CD14-positive monocyte (primary cell): ENCODE measurements around the gene DNAH7. TPM values are rescaled to one million over a fixed set of nuclear protein-coding genes. Genes with fewer than 3 reads are reported as not detected.

Experiments
- DNase-seq, 3 donors: peaks; one replicate each; pipeline ENCODE4 v3.0.0-alpha.2; 2011 to 2022
- H2AFZ ChIP-seq: 2 replicates; pipeline ENCODE4 v1.6.0; 2012; ENCODE audit warnings: mild to moderate bottlenecking, low read depth, low read length, inconsistent platforms; ENCODE audit not compliant: insufficient read depth, poor library complexity, severe bottlenecking
- H3K27ac ChIP-seq, 2 donors: 1 replicate in 1 of 2; 2 replicates in 1 of 2; pipeline ENCODE4 v1.5.1; 2012 to 2013; ENCODE audit warnings: low read length in 2 of 2, control low read depth in 1 of 2, inconsistent platforms in 1 of 2, low read depth in 1 of 2, mild to moderate bottlenecking in 1 of 2
- H3K27me3 ChIP-seq, 2 donors: one replicate each; pipeline versions ENCODE4 v1.6.0 to v1.6.1; 2011 to 2013; ENCODE audit warnings: low read length in 2 of 2; ENCODE audit not compliant: control insufficient read depth in 2 of 2, insufficient read depth in 2 of 2
- H3K36me3 ChIP-seq, 2 donors: replicated peaks in 1 of 2; 1 replicate in 1 of 2; 2 replicates in 1 of 2; pipeline versions ENCODE4 v1.5.1 to v1.6.1; 2012 to 2013; ENCODE audit warnings: low read length in 2 of 2, control low read depth in 1 of 2, inconsistent platforms in 1 of 2, mild to moderate bottlenecking in 1 of 2; ENCODE audit not compliant: insufficient read depth in 2 of 2, control insufficient read depth in 1 of 2
- H3K4me1 ChIP-seq, 2 donors: 1 replicate in 1 of 2; 2 replicates in 1 of 2; pipeline versions ENCODE4 v1.5.1 to v1.6.1; 2012 to 2013; ENCODE audit warnings: low read length in 2 of 2, control low read depth in 1 of 2, inconsistent platforms in 1 of 2, mild to moderate bottlenecking in 1 of 2, moderate library complexity in 1 of 2; ENCODE audit not compliant: insufficient read depth in 2 of 2, control insufficient read depth in 1 of 2
- H3K4me2 ChIP-seq: replicated peaks from 2 replicates; pipeline ENCODE3; 2012; ENCODE audit warnings: low read length, moderate library complexity, mild to moderate bottlenecking; ENCODE audit not compliant: poor library complexity, severe bottlenecking; ENCODE audit errors: extremely low read depth
- H3K4me3 ChIP-seq, 3 experiments: fragments of 200-600 bp in 1 of 3; sonication (generic) in 1 of 3; replicated peaks in 1 of 3; 1 replicate in 2 of 3; 2 replicates in 1 of 3; pipeline ENCODE4 v1.5.1; 2011 to 2013; ENCODE audit warnings: low read length in 3 of 3, mild to moderate bottlenecking in 3 of 3, control low read depth in 2 of 3, low read depth in 2 of 3, inconsistent platforms in 1 of 3, moderate library complexity in 1 of 3
- H3K79me2 ChIP-seq: 2 replicates; pipeline ENCODE4 v1.6.0; 2012; ENCODE audit warnings: mild to moderate bottlenecking, control low read depth, inconsistent platforms, low read length, moderate library complexity; ENCODE audit not compliant: insufficient read depth
- H3K9ac ChIP-seq: 2 replicates; pipeline ENCODE4 v1.6.0; 2017; ENCODE audit warnings: low read length, mild to moderate bottlenecking; ENCODE audit not compliant: insufficient read depth, poor library complexity, severe bottlenecking
- H3K9me3 ChIP-seq, 2 donors: replicated peaks in 1 of 2; 1 replicate in 1 of 2; 2 replicates in 1 of 2; pipeline versions ENCODE4 v1.5.1 to v1.6.1; 2012 to 2013; ENCODE audit warnings: low read length in 2 of 2, control low read depth in 1 of 2; ENCODE audit not compliant: control insufficient read depth in 1 of 2, insufficient read depth in 1 of 2
- H4K20me1 ChIP-seq: 2 replicates; pipeline ENCODE4 v1.6.0; 2012; ENCODE audit warnings: mild to moderate bottlenecking, low read length, control low read depth, moderate library complexity; ENCODE audit not compliant: insufficient read depth
- H3K27ac Mint-ChIP-seq, 7 donors: one replicate each; pipeline ENCODE4 v1.8.0; 2020; ENCODE audit warnings: mild to moderate bottlenecking in 7 of 7, mixed read lengths in 7 of 7, moderate library complexity in 6 of 7, inconsistent platforms in 2 of 7
- H3K27me3 Mint-ChIP-seq, 3 donors: one replicate each; pipeline ENCODE4 v1.8.0; 2021 to 2022; ENCODE audit warnings: low read depth in 3 of 3, mild to moderate bottlenecking in 3 of 3, mixed read lengths in 3 of 3, moderate library complexity in 3 of 3, inconsistent platforms in 1 of 3
- H3K36me3 Mint-ChIP-seq, 2 donors: one replicate each; pipeline ENCODE4 v1.8.0; 2020; ENCODE audit warnings: mixed read lengths in 2 of 2, inconsistent platforms in 1 of 2, mild to moderate bottlenecking in 1 of 2
- H3K4me1 Mint-ChIP-seq: one replicate; pipeline ENCODE4 v1.8.0; 2020; ENCODE audit warnings: mild to moderate bottlenecking, mixed read lengths
- H3K4me3 Mint-ChIP-seq, 2 donors: one replicate each; pipeline ENCODE4 v1.8.0; 2020; ENCODE audit warnings: mild to moderate bottlenecking in 2 of 2, mixed read lengths in 2 of 2, moderate library complexity in 1 of 2
- H3K9me3 Mint-ChIP-seq, 7 donors: one replicate each; pipeline ENCODE4 v1.8.0; 2020 to 2022; ENCODE audit warnings: mixed read lengths in 7 of 7, mild to moderate bottlenecking in 6 of 7, moderate library complexity in 6 of 7, inconsistent platforms in 2 of 7
- CTCF ChIP-seq: fragments of 200-600 bp; IDR thresholded peaks from one replicate; pipeline ENCODE4 v1.8.0; 2022; ENCODE audit warnings: antibody characterized with exemption, mild to moderate bottlenecking
- WGBS: methylation state at CpG from one replicate; pipeline ENCODE4 v1.1.5; 2013; ENCODE audit warnings: missing lambda C conversion rate; ENCODE audit not compliant: insufficient coverage; 5-methylcytosine and 5-hydroxymethylcytosine counted together
- intact Hi-C, 2 donors: fragments of 100-400 bp; cut with micrococcal nuclease; formaldehyde crosslinking; loops; one replicate each; pipeline versions ENCODE4 v1.15.0 to v1.15.1; 2023
- polyA plus RNA-seq, 3 donors: library from polyadenylated mRNA; depleted of rRNA in 1 of 3; unstranded in 2 of 3; stranded (reverse) in 1 of 3; fragments of 300-500 nt in 2 of 3; fragments of >200 nt in 1 of 3; fragmentation: Illumina TruSeq in 2 of 3; gene quantifications; 1 replicate in 2 of 3; 2 replicates in 1 of 3; pipeline ENCODE4 v1.2.3, GENCODE V29; 2012 to 2021

The DNAH7 gene
- polyA plus RNA-seq, 3 donors: 0.07 TPM; not detected in 2

DNA sequence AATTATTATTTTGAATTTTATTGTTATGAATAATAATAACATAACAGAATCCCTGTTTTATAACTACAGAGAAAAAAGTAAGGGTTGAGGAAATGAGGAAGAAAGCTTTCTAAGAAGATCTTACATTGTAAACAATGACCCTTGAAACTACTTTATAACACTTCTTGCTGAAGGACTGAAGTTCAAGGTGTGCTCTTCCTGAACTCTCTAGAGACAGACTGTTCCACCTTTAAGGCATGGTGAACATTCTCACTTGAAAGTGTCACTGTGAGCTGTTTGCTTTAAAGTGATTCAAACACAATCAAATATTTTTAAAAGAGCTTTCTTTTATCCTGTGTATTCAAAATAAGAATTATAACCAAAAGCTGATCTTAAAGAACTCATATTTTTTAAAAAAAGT is 131.5 kb downstream of the DNAH7 start:
- Histone ChIP-seq H2AFZ (no peak overlapping the region), H3K9ac (no peak overlapping the region), H3K36me3 (no peaks in the 10 kb centered on the region), H3K4me3 (no peak overlapping the region), H3K9me3 (no peaks in the 10 kb centered on the region), H4K20me1 (no peaks in the 10 kb centered on the region), H3K4me2 (no peak overlapping the region), H3K4me1 (no peaks in the 10 kb centered on the region), H3K27me3 (no peaks in the 10 kb centered on the region), H3K27ac (no peak overlapping the region), H3K79me2 (no peaks in the 10 kb centered on the region)
- no peak for TF ChIP-seq CTCF
- intact Hi-C loops: no loop called here
- no peaks in the 10 kb centered on the region for H3K4me1 Mint-ChIP-seq
- H3K9me3 Mint-ChIP-seq: peaks cover 0 to 5% (median 1%) of the 10 kb centered on the region in 7 donors
- H3K27me3 Mint-ChIP-seq: peaks cover 0 to 1% (median 1%) of the 10 kb centered on the region in 3 donors
- H3K4me3 Mint-ChIP-seq: no peak overlapping the region
- H3K36me3 Mint-ChIP-seq: no peaks in the 10 kb centered on the region
- no peak for DNase-seq
- no peak overlapping the region for H3K27ac Mint-ChIP-seq

- Histone ChIP-seq H3K36me3 (no peaks in the 10 kb centered on the region), H4K20me1 (no peaks in the 10 kb centered on the region), H3K9me3 (no peaks in the 10 kb centered on the region), H3K4me1 (no peaks in the 10 kb centered on the region), H3K79me2 (no peaks in the 10 kb centered on the region), H3K4me2 (no peak overlapping the region), H2AFZ (no peak overlapping the region), H3K9ac (no peak overlapping the region), H3K27ac (no peak overlapping the region), H3K4me3 (no peak overlapping the region), H3K27me3 (no peaks in the 10 kb centered on the region)
- no peak overlapping the region for H3K4me3 Mint-ChIP-seq
- H3K27me3 Mint-ChIP-seq: peaks cover 0 to 4% (median 1%) of the 10 kb centered on the region in 3 donors
- TF ChIP-seq CTCF: no peak
- no peaks in the 10 kb centered on the region for H3K4me1 Mint-ChIP-seq
- WGBS: no CpG with 5 or more reads among the region's 4 CpGs
- DNase-seq: no peak
- H3K36me3 Mint-ChIP-seq: no peaks in the 10 kb centered on the region
- H3K27ac Mint-ChIP-seq: no peak overlapping the region
- intact Hi-C loops: no loop called here
- peaks cover 0 to 3% (median 2%) of the 10 kb centered on the region in 7 donors for H3K9me3 Mint-ChIP-seq
Measured at GRCh38 chr2:195934484-195934883, 134.2 kb downstream of the DNAH7 start.
